GM19023 (cell line): Measurements from ENCODE around the gene AKR7A2.

Experiments used
- ATAC-seq: cut with Tn5 transposase; IDR thresholded peaks from one replicate; pipeline ENCODE4 v1.9.1; 2021; ENCODE audit warnings: mild to moderate bottlenecking, moderate library complexity; ENCODE audit not compliant: unreplicated experiment

AKR7A2 gene

DNA sequence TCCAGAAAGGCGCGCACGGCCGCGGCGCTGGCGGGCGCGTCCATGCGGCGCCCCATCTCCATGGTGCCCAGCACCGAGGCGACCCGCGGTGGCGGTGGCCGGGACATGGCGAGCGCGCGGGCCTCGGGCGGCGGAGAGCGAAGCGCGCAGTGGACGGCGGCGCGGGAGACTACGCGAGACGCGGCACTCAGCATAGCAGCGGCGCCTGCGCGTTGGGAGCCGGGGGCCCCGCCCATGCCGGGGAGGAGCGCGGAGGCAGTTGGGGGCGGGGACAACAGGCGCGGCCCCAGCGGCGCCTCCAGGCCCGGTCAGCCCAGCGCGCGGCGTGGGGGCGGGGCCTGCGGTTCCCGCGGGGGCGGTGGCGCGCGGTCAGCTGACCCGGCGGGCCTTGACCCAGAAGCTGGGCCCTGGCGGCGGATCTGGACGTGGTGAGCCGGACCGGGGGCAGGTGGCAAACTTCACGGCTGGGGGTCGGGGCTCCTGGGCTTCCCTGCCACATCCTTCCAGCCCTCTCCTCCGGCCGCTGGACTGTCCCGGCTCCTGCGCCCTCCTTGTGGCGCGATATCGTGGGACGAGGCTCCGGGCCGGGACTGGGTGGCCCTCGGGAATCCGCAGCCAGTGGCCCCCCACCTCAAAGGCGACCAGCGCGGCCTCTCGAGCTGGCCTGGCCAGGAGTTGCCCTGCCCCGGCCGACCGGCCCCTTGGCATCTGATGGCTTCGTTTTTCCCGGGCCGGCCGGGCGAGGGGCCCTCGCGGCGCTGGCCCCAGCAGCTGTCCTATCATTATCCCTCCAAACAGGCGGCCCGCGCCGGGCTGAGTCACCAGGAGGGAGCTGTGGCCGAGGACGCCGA lies at the start of gene AKR7A2, which contains the start of gene SLC66A1:
AKR7A2 (minus strand) TSS at position 214 of the 851 bp plus-strand sequence; CDS start at position 194, 20 bp downstream.
SLC66A1 (plus strand) TSS at position 396 of the 851 bp plus-strand sequence. CDS start 5,352 bp downstream, outside the sequence.
- peak; percentile 78 for ATAC-seq

DNA sequence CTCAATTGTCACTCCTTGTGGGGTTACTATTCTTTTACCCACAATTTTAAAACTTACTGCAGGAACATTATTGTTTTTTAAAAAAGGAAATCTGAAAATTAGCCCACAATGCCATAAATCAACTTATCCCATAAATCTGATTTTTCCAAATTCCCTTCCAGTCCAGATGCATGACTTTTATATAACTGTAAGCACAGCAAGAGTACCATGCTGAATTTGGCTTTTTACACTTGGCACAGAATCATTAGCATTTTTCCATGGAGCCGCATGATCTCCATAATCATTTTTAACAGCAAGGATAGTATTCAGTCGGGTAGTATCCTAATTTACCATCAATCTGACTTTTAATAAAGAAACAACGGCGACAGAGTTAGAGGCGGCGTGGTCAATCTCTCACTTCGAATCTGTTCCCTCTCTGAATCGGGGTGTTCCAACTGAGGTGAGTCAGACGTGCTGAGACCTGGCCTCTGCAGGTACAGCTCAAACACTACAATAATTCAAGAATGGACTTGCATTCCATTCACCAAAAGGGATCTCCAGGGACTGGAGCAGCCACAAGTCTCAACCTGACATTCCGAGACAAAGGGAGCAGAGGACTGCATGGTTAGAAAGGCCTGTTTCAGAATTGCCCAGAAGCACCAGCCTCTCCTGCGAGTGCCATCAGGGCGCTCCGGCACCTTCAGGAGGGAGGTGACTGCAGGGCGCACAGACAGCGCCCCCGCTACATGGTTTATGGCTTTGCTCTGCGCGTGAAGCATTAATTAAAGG lies 49.1 kb upstream of the AKR7A2 start:
- no peak for ATAC-seq

GRCh38 chr1:19360432-19360831 lies 48.5 kb upstream of the AKR7A2 start:
- ATAC-seq = no peak

GRCh38 chr1:19360016-19360415 lies 48.1 kb upstream of the AKR7A2 start:
- no peak for ATAC-seq

DNA sequence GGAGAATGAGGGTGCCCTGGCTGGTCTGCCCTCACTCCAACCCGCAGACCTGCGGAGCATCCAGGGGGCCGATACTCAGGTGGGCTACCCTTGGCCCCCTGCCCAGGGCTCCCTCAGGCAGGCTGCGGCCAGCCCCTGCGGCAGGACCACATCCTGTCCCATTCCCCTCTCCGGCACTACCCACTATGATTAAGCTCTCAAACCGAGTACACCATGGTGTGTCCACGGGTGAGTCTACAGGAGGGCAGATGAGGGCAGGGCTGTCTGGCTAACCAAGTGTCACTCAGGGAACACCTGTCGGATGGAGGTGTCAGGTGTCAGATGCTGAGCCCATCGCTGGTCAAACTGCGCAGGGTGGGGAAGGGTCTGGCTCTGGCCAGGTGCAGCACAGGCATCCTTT lies 47.4 kb upstream of the AKR7A2 start:
- no peak for ATAC-seq

GRCh38 chr1:19358710-19359109 lies 46.8 kb upstream of the AKR7A2 start:
- ATAC-seq = no peak

- no peak for ATAC-seq
These were observed 45.5 kb upstream of the AKR7A2 start for GRCh38 chr1:19357299-19357986.

DNA sequence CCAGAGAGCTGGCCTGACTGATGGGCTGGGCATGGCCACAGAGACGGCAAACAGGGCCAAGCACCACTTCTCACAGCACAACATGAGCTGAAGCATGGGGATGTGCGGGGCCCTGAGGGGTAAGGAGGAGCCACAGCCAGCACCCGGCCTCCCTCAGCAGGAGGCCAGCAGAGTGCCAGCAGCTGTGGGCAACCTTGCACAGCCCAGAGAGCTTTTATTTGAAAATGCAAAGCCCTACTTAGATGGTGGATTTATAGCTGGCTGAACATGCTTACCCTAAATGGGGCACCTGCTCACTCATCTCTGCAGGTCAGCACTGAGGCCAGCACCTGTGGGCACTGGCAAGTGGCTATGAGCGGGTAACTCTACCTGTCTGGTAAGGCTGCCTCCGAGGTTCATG lies 44.3 kb upstream of the AKR7A2 start:
- no peak for ATAC-seq

GRCh38 chr1:19354531-19354981 lies 42.6 kb upstream of the AKR7A2 start:
- no peak for ATAC-seq

GRCh38 chr1:19353596-19353995 lies 41.7 kb upstream of the AKR7A2 start:
- ATAC-seq = no peak

DNA sequence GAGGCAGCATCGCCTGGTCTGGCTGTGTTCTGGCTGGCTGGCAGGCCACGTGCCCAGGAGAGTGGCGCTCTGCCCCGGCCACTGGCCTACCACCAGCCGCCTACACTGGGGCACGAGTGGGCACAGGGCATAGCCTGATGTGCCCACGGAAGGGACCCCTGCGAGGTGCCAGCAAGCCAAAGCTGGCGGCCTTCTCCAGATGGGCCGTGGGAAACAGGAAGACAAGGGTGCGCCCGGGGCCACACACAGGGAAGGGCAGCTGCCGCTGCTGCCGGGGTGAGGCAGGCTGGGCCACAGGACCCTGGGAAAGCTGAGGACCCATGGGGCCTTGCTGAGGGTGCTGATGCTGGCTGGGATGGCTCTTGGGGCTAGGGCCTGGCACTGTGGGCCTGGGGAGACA lies 40.9 kb upstream of the AKR7A2 start:
- ATAC-seq = no peak

GRCh38 chr1:19351873-19352272 lies 39.9 kb upstream of the AKR7A2 start:
- no peak for ATAC-seq

GRCh38 chr1:19350566-19350965 lies 38.6 kb upstream of the AKR7A2 start:
- no peak for ATAC-seq

- no peak for ATAC-seq
These were observed 38.1 kb upstream of the AKR7A2 start for GRCh38 chr1:19349999-19350398.

- ATAC-seq = no peak
These were observed 36.7 kb upstream of the AKR7A2 start for GRCh38 chr1:19348441-19349198.

GRCh38 chr1:19347533-19348172 lies 35.7 kb upstream of the AKR7A2 start:
- no peak for ATAC-seq

GRCh38 chr1:19346026-19346425 lies 34.1 kb upstream of the AKR7A2 start:
- ATAC-seq = no peak

- ATAC-seq = no peak
These were observed 33.4 kb upstream of the AKR7A2 start for GRCh38 chr1:19345391-19345790.

DNA sequence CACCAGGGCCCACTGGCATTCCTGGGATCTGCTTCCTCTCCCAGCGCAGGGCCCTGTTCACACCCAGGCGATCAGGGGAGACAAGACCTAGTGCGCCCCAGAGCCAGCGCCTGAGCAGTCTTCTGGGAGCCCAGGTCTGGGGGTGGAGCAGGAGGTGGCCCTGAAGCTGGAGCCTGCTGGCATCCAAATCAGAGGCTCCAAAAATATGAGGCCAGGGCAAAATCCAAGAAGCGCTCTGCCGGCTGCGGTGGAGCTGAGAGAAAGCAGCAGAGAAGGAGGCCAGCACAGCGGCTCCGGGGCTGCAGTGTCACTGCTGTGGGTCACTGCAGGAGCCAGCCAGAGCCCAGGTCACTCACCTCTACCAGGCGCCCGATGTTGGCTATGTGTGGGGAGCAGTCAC lies 32.9 kb upstream of the AKR7A2 start:
- ATAC-seq = no peak

DNA sequence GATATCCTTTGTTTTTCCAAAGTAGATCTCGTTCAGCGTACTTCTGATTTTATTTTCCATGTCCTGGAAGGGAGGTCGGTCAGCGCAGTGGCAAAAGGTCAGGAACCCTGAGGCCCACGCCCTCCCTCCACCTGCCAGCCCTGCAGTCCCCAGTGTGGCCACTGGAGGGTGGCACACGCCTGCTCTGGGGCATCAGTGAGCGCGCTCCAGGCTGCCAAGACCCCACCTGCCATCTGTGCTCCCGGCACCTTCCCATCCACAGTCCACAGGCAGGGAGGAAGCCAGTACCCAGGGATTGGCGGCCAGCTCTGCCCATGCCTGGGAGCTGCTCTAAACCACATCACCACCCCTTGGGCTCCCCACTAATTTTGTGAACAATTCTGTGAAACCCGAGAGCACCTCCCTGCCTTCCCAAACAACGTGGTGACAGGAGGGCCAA lies 32.4 kb upstream of the AKR7A2 start:
- no peak for ATAC-seq
